PC-3 (cell line): ENCODE data around the gene GRIN2A.

ENCODE experiments used
- EZH2 ChIP-seq: fragments of 300-600 bp; sonication (generic); IDR thresholded peaks from one replicate; pipeline ENCODE4 v1.6.1; 2017; ENCODE audit warnings: antibody characterized with exemption, mild to moderate bottlenecking, low read length; ENCODE audit not compliant: unreplicated experiment
- EZH2phosphoT487 ChIP-seq: fragments of 300-600 bp; sonication (generic); IDR thresholded peaks from 2 replicates; pipeline ENCODE4 v1.6.1; 2018; ENCODE audit warnings: mild to moderate bottlenecking, antibody characterized with exemption, low read length, borderline replicate concordance
- TF ChIP-seq, protein P1 (sequence below): fragments of 300-600 bp; sonication (generic); conservative IDR thresholded peaks from 2 replicates; pipeline ENCODE4 v1.5.1; 2017; ENCODE audit warnings: antibody characterized with exemption, low read depth, mild to moderate bottlenecking, low read length

DNA sequence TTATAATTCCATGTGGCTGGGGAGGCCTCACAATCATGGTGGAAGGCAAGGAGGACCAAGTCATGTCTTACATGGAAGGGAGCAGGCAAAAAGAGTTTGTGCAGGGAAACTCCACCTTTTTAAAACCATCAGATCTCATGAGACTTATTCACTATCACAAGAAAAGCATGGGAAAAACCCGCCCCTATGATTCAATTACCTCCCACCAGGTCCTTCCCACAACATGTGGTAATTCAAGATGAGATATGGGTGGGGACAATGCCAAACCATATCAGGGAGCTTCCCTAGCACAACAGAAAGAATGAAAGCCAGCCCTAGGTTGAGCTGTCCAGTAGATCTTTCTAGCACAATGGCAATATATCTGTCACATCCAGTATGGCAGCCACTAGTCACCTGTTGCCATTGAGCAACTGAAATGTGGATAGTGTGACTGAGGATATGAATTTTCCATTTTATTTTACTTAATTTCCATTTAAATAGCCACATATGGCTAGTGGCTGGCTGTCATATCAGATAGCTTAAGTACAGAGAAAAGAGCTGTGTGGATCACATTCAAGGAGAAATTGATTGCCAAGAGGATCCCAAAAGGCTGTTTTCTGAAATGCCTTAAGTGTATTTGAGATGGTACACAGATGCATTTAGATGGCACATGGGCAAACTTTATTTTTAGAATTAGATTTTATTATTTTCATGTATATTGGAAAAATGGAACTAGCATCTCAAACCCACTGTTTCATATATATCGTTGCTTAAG, 273.0 kb downstream of the GRIN2A start:
- TF ChIP-seq, protein P1, sequence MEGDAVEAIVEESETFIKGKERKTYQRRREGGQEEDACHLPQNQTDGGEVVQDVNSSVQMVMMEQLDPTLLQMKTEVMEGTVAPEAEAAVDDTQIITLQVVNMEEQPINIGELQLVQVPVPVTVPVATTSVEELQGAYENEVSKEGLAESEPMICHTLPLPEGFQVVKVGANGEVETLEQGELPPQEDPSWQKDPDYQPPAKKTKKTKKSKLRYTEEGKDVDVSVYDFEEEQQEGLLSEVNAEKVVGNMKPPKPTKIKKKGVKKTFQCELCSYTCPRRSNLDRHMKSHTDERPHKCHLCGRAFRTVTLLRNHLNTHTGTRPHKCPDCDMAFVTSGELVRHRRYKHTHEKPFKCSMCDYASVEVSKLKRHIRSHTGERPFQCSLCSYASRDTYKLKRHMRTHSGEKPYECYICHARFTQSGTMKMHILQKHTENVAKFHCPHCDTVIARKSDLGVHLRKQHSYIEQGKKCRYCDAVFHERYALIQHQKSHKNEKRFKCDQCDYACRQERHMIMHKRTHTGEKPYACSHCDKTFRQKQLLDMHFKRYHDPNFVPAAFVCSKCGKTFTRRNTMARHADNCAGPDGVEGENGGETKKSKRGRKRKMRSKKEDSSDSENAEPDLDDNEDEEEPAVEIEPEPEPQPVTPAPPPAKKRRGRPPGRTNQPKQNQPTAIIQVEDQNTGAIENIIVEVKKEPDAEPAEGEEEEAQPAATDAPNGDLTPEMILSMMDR: no peak
- TF ChIP-seq EZH2phosphoT487 (no peak), EZH2 (no peak)
